Vagina (tissue), 2 donors: ENCODE measurements around the gene CHRNA4. TPM values are rescaled to one million over a fixed set of nuclear protein-coding genes. Genes with fewer than 3 reads are reported as not detected.

Experiments
- DNase-seq, 2 donors: peaks; one replicate each; pipeline ENCODE4 v3.0.0-alpha.2; 2017; ENCODE audit errors: extremely low spot score in 2 of 2
- H3K27ac ChIP-seq: fragments of 200-600 bp; sonication (generic); one replicate; pipeline ENCODE4 v1.5.1; 2019
- H3K27me3 ChIP-seq: fragments of 200-600 bp; sonication (generic); one replicate; pipeline ENCODE4 v1.5.1; 2019
- H3K36me3 ChIP-seq, 2 donors: fragments of 200-600 bp; sonication (generic); one replicate each; pipeline ENCODE4 v1.5.1; 2017 to 2019
- H3K4me1 ChIP-seq: fragments of 200-600 bp; sonication (generic); one replicate; pipeline ENCODE4 v1.5.1; 2019
- H3K4me3 ChIP-seq, 2 donors: fragments of 200-600 bp; sonication (generic); 1 replicate in 1 of 2; 2 replicates in 1 of 2; pipeline ENCODE4 v1.5.1; 2016 to 2019
- H3K9me3 ChIP-seq: fragments of 200-600 bp; sonication (generic); one replicate; pipeline ENCODE4 v1.5.1; 2019
- POLR2A ChIP-seq, 2 donors: fragments of 450-650 bp; IDR thresholded peaks; one replicate each; pipeline ENCODE4 v1.6.1; 2017; ENCODE audit warnings: antibody characterized with exemption in 2 of 2, mild to moderate bottlenecking in 2 of 2, moderate library complexity in 2 of 2
- POLR2AphosphoS5 ChIP-seq, 2 donors: sonication (generic); formaldehyde crosslinking; IDR thresholded peaks; one replicate each; pipeline ENCODE4 v1.9.0; 2017; ENCODE audit warnings: antibody characterized with exemption in 2 of 2, mild to moderate bottlenecking in 2 of 2, low read depth in 1 of 2; ENCODE audit not compliant: insufficient read depth in 1 of 2
- intact Hi-C: fragments of 100-400 bp; cut with DNase I; formaldehyde crosslinking; loops from one replicate; pipeline ENCODE4 v1.15.1; 2023
- total RNA-seq: library from RNA; depleted of rRNA; stranded (reverse); fragments of >200 nt; gene quantifications from one replicate; pipeline ENCODE4 v1.2.3, GENCODE V29; 2016
- TF ChIP-seq, protein P1 (sequence below), 3 experiments: fragments of 450-650 bp in 2 of 3; fragments of 200-600 bp in 1 of 3; sonication (generic) in 1 of 3; IDR thresholded peaks; one replicate each; pipeline ENCODE4 v1.5.1; 2017 to 2019; ENCODE audit warnings: antibody characterized with exemption in 3 of 3, mild to moderate bottlenecking in 2 of 3, moderate library complexity in 2 of 3

Gene CHRNA4
- total RNA-seq, 1 donor from 2014 or later = 0.25 TPM

DNA sequence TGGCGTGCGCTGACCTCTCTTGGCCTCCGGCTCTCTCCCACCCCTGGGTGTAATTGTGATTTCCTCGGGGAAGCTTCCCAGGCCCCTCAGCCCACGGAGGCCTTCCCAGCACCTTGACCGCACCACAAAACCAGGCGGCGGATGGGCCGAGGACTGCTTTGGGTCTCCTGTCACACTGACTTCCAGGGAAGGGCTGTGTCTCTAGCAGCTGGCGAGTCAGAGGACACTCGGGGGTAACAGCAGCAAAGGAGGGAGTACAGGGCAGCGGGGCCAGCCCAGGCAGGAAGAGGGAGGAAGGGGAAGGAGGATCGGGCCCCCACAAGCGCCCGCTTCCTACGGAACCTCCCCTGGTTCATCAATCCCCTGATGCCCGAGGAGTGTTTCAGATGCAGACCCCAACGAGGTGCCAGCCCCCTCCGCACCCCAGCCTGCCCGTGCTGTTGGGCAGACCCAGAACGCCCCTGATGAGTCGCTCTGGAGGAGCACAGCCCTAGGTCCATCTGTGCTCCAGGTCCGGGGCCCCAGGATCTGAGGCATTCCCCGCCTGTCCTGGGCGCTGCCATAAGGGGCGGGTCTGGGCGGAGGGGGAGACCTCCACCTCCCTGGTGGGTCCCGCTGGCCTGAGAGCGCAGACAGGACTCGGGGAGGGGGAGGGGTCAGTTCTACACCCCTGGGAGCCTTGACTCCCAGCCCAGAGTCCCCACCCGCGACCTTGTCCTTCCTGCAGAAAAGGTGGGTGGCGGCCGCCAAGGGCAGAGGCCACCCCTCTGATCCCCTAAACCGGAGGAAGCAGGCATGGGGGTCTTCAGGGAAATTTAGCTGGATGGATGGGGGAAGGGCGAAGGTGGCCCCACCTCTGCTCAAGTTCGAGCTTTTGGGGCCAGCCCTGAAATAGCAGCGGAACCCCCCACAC is 956 bp downstream of the CHRNA4 start:
- no peak overlapping the region for H3K27ac ChIP-seq
- H3K4me3 ChIP-seq = no peak overlapping the region
- TF ChIP-seq POLR2A (IDR thresholded peaks at IDR 0.05) (no peak), POLR2AphosphoS5 (IDR thresholded peaks at IDR 0.05; ENCODE audit: insufficient read depth in 1 of 2, low read depth in 1 of 2) (no peak)
- TF ChIP-seq, protein P1, sequence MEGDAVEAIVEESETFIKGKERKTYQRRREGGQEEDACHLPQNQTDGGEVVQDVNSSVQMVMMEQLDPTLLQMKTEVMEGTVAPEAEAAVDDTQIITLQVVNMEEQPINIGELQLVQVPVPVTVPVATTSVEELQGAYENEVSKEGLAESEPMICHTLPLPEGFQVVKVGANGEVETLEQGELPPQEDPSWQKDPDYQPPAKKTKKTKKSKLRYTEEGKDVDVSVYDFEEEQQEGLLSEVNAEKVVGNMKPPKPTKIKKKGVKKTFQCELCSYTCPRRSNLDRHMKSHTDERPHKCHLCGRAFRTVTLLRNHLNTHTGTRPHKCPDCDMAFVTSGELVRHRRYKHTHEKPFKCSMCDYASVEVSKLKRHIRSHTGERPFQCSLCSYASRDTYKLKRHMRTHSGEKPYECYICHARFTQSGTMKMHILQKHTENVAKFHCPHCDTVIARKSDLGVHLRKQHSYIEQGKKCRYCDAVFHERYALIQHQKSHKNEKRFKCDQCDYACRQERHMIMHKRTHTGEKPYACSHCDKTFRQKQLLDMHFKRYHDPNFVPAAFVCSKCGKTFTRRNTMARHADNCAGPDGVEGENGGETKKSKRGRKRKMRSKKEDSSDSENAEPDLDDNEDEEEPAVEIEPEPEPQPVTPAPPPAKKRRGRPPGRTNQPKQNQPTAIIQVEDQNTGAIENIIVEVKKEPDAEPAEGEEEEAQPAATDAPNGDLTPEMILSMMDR (IDR thresholded peaks at IDR 0.05) = no peak
- H3K4me1 ChIP-seq = peaks cover 8% of the 10 kb centered on the region
- intact Hi-C loops = no loop called here
- no peak for DNase-seq
- H3K27me3 ChIP-seq = peaks cover 9% of the 10 kb centered on the region
- H3K9me3 ChIP-seq = no peaks in the 10 kb centered on the region
- H3K36me3 ChIP-seq = no peaks in the 10 kb centered on the region

DNA sequence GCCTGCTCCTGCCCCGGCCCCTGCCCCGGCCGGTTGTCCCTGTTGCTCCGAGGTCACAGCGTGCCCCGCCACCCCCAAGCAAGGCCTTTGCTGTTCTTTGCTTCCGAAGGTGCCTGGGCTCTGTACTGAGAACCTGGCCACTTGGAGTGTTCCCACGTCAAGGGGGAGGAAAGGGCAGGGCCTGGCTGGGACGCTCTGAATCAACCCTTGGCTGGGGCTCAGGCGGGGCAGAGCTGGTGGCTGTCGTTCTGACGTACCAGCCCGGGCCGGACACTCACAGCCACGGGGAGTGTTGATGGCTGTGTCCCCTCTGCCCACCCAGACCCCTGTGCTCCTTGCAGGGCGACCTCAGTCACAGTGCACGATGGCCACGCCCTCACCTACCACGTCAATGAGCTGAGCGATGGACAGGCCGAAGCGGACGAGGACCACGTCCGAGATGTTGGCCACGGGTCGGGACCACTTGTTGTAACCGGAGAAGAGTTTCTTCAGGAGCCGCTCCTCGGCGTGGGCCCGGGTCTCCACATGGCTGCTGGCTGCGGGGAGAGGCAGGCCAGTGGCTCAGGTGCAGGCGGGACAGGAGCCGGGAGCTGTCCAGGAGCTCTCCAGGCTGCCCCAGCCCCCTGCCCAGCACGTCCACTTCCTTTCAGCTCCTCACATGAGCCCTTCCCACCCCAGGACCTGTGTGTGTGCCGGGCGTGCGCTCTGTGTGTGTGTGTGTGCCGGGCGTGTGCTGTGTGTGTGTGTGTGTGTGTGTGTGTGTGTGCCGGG is 1.8 kb downstream of the CHRNA4 start:
- no peak for DNase-seq
- TF ChIP-seq, protein P1 (IDR thresholded peaks at IDR 0.05) = no peak
- TF ChIP-seq POLR2AphosphoS5 (IDR thresholded peaks at IDR 0.05; ENCODE audit: insufficient read depth in 1 of 2, low read depth in 1 of 2) = no peak
- no peak for TF ChIP-seq POLR2A (IDR thresholded peaks at IDR 0.05)
- peaks cover 8% of the 10 kb centered on the region for H3K4me1 ChIP-seq
- peaks cover 9% of the 10 kb centered on the region for H3K27me3 ChIP-seq
- H3K27ac ChIP-seq = no peak overlapping the region
- intact Hi-C loops = no loop called here
- H3K9me3 ChIP-seq = no peaks in the 10 kb centered on the region
- H3K36me3 ChIP-seq = no peaks in the 10 kb centered on the region
- no peak overlapping the region for H3K4me3 ChIP-seq

DNA sequence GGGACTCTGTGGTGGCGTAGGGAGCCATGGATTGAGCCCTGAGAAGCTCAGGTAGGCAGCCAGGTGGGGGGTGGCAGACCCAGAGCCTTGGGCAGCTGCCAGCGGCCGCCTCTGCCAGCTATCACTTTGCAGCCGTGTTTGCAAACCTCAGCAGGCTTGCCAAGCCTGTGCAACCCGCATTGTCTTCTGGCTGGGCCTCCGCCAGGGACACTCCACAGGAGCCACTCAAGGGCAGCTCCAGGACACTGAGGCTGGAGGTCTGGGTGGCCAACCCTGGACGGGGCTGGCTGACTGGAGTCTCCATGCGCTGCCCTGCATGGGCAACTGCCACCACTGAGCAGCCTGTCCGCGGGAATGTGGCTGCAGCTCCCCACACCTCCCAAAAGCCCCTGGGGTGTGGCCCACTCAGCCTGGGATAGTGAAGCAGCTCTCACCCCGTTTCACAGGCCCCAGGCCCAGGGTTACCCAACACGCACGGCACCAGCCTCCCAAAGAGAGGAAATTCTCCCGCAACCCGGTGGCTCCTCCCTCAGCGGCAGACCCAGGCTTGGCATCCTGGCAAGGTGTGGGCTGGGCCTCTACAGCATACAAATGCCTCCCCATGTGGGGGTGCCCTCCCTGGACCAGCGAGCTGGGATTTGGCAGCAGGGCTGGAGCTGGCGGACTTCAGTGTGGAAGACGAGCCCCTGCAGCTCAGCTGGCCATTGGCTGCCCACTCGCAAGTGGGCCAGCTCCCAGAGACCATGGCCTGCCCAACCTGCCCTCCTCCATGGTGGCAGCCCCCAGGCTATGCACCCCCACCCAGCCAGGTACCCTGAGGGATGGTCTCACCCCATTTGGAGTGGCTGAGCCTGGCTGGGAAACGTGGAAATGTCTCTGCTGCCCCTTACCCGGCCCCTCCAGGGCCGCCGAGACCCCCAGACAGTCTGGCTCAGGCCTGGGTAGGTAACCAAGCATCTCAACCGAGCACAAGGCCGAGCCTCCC is 2.9 kb downstream of the CHRNA4 start:
- intact Hi-C loops = no loop called here
- no peaks in the 10 kb centered on the region for H3K36me3 ChIP-seq
- TF ChIP-seq POLR2A (IDR thresholded peaks at IDR 0.05) (no peak), POLR2AphosphoS5 (IDR thresholded peaks at IDR 0.05; ENCODE audit: insufficient read depth in 1 of 2, low read depth in 1 of 2) (no peak)
- TF ChIP-seq, protein P1 (IDR thresholded peaks at IDR 0.05) = no peak
- no peak overlapping the region for H3K27ac ChIP-seq
- peaks cover 9% of the 10 kb centered on the region for H3K27me3 ChIP-seq
- no peak for DNase-seq
- H3K4me1 ChIP-seq = peaks cover 8% of the 10 kb centered on the region
- no peak overlapping the region for H3K4me3 ChIP-seq
- H3K9me3 ChIP-seq = no peaks in the 10 kb centered on the region

DNA sequence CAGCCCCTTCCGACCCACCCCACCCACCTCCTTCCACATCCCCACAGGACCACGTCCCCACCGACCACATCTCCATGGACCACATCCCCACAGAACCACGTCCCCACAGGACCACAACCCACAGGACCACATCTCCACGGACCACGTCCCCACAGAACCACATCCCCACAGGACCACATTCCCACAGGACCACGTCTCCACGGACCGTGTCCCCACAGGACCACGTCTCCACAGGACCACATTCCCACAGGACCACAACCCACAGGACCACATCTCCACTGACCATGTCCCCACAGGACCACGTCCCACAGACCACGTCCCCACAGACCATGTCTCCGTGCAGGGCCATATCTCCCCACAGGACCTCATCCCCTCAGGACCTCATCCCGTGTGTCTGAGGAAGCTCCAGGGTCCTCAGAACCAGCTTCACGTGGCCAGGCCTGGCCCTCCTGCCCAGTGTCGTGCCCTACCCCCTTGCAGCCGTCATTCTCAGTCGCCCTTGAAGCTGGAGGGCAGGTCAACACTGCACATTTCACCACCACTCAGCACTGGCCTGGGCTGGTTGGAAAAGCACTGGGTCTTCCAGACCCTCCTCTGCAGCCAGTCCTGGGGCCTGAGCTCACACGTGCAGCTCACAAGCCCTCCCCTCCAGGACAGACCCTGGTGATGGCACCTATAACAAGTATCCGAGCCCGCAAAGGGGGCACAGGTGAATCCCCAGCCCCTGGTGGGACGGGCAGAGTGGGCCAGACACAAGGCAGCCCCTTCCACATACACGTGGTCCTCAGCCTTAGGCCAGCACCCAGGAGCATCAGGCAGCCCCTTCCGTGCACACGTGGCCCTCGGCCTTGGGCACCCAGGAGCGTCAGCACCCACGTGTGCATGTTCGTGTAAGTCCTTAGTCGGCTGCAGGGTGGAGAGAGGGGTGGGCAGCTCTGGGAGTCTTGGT is 3.9 kb downstream of the CHRNA4 start:
- Histone ChIP-seq H3K36me3 (no peaks in the 10 kb centered on the region), H3K4me3 (no peak overlapping the region), H3K27me3 (peaks cover 6% of the 10 kb centered on the region), H3K4me1 (peaks cover 13% of the 10 kb centered on the region), H3K9me3 (no peaks in the 10 kb centered on the region), H3K27ac (no peak overlapping the region)
- TF ChIP-seq POLR2AphosphoS5 (IDR thresholded peaks at IDR 0.05; ENCODE audit: insufficient read depth in 1 of 2, low read depth in 1 of 2) (no peak), POLR2A (IDR thresholded peaks at IDR 0.05) (no peak)
- TF ChIP-seq, protein P1 (IDR thresholded peaks at IDR 0.05) = no peak
- intact Hi-C loops = no loop called here
- DNase-seq = no peak
